ENCODE data around the gene FPR1. TPM values are rescaled to one million over a fixed set of nuclear protein-coding genes. Genes with fewer than 3 reads are reported as not detected.

Gene FPR1, protein sequence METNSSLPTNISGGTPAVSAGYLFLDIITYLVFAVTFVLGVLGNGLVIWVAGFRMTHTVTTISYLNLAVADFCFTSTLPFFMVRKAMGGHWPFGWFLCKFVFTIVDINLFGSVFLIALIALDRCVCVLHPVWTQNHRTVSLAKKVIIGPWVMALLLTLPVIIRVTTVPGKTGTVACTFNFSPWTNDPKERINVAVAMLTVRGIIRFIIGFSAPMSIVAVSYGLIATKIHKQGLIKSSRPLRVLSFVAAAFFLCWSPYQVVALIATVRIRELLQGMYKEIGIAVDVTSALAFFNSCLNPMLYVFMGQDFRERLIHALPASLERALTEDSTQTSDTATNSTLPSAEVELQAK
- total RNA-seq = not detected in 2 replicates

DNA sequence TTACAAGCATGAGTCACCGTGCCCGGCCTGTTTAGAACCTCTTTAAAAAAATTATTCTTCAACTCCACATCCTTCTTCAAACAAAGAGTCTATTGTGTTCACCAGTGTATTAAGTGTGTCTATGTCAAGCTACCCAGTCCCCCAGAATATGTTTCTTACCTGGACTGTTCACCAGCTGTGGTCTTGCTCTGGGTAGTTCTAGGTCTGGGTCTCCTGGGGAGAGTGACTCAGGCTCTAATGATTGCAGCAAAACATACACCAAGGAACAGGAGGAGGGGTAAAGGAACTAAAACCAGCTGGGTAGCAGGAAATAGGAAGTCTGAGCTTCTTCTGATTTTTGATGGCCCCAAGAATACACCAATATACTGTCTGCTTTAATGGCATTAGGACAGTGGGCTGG is at the start of gene FPR1:
Gene FPR1, minus strand, starts transcription at position 224 of the 400 bp plus-strand sequence. CDS start 4,884 bp downstream, outside the sequence.
- Mint-ChIP-seq H3K27ac (no peak within 1 kb of the TSS), H3K4me3 (ENCODE audit: low read depth) (no peak within 1 kb of the TSS), H3K27me3 (ENCODE audit: low read depth) (no peaks in the 10 kb centered on the region), H3K36me3 (ENCODE audit: low read depth) (no peaks in the 10 kb centered on the region), H3K4me1 (ENCODE audit: low read depth) (no peaks in the 10 kb centered on the region), H3K9me3 (peaks cover 22% of the 10 kb centered on the region)
- intact Hi-C loops (cut with micrococcal nuclease) = no loop called here
- DNase-seq (ENCODE audit: low spot score) = no peak

DNA sequence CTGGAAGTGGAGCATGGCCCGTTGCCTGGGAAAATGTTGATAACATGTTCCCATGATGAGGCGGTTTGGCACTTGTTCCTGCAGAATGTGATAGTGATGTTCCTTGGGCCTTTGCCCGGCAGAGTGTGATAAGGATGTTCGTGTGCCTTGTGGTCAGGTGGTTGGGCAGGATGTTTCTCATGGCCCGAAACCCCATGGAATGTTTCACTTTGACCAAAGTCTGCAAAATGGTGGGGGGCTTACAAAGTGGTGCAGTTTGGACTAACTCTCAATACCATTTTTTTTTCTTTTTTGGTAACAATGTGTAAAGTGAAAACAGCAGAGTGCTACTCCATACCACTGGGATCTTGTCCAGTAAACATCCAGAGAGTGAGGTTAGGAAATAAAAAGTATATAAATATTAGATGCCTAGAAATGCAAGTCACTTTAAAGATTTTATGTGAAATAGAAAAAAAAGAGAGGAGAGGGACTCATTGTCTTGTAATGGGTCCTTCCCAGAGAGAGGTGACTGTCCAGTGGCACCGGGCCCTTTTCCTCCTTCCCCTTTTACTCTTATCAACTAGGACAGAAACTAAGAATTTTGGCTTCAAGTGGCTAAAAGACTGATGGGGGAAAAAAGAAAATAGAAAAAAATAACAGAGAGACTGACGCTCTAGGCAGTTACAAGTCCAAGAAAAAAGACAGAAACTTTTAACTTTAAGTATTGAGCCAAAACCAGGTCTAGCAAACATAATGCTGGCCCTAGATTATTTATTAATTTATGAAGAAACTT is 49.0 kb upstream of the FPR1 start:
- no peaks in the 10 kb centered on the region for H3K4me1 Mint-ChIP-seq (ENCODE audit: low read depth)
- H3K27me3 Mint-ChIP-seq (ENCODE audit: low read depth) = no peaks in the 10 kb centered on the region
- H3K27ac Mint-ChIP-seq = no peak overlapping the region
- no peak overlapping the region for H3K4me3 Mint-ChIP-seq (ENCODE audit: low read depth)
- intact Hi-C loops (cut with micrococcal nuclease) = no loop called here
- no peak for DNase-seq (ENCODE audit: low spot score)
- H3K36me3 Mint-ChIP-seq (ENCODE audit: low read depth) = no peaks in the 10 kb centered on the region
- H3K9me3 Mint-ChIP-seq = peaks cover 51% of the 10 kb centered on the region

DNA sequence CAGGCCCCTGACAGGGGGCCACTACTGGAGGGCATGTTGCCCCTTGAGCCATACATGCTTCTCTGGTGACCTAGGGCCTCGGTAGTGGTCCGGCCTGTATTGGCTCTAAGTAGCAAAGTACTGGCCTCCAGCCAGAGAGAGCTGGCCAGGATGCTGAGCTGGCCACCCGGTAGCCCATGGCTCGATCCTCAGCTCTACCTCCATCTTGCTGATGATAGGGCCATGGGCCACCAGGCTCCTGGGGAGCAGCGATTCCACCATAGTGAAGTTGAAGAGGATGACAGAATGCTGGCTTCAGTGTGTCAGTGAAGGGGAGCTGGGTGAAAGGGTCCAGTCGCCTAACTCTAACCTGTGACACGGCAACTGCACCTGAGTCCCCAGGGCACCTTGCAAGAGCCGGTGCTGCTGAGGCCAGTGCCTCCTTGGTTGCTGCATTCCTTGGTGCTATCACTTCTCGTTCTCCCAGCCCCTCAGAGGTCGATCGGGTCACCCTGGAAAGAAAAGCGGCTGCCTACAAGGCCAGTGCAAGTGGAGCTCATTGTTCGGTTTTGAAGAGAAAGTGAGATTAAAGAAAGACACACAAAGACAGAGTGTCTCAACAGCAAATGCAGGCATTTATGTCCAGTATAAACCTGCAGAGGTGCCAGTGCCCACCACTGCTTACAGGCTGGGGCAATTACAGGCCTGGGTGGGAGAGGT is 48.2 kb upstream of the FPR1 start:
- Mint-ChIP-seq H3K27me3 (ENCODE audit: low read depth) (no peaks in the 10 kb centered on the region), H3K4me3 (ENCODE audit: low read depth) (no peak overlapping the region), H3K4me1 (ENCODE audit: low read depth) (no peaks in the 10 kb centered on the region), H3K27ac (no peak overlapping the region), H3K9me3 (peaks cover 54% of the 10 kb centered on the region), H3K36me3 (ENCODE audit: low read depth) (no peaks in the 10 kb centered on the region)
- DNase-seq (ENCODE audit: low spot score) = no peak
- intact Hi-C loops (cut with micrococcal nuclease) = no loop called here

DNA sequence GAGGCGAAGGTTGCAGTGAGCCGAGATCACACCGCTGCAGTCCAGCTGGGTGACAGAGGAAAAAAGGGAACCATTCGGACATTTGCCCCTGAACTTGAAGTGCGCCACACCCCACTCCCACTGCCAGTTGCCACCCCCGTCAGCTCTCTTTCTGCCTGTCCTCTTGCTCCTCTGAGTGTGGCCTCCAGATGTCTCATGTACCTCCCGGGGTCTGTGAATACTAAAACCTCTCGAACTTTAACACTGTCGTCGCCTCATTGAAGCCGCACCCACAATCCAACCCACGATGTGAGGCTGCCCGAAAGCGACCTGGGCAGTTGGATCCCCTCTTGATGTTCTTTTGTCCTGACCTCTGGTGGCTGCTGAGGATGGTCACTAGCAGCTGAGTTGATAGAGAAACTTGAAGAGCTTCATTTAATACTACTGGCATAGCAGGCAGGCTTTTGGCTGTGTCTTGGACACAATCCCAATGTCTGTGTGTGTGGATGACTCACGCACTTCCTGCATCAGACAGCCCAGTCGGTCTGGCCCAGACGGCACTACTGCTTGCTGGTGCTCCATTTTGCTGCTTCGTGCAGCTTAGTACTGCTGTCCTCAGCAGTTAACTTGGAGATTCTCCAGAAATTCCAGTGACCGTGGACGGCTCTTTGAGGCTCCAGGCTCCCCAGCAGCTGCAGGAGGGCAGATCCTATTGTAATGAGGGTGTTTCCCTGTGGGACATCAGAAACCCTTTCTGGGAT is 47.5 kb upstream of the FPR1 start:
- Mint-ChIP-seq H3K9me3 (peaks cover 55% of the 10 kb centered on the region), H3K4me3 (ENCODE audit: low read depth) (no peak overlapping the region), H3K4me1 (ENCODE audit: low read depth) (no peaks in the 10 kb centered on the region), H3K27me3 (ENCODE audit: low read depth) (no peaks in the 10 kb centered on the region), H3K27ac (no peak overlapping the region), H3K36me3 (ENCODE audit: low read depth) (no peaks in the 10 kb centered on the region)
- intact Hi-C loops (cut with micrococcal nuclease) = no loop called here
- DNase-seq (ENCODE audit: low spot score) = no peak

DNA sequence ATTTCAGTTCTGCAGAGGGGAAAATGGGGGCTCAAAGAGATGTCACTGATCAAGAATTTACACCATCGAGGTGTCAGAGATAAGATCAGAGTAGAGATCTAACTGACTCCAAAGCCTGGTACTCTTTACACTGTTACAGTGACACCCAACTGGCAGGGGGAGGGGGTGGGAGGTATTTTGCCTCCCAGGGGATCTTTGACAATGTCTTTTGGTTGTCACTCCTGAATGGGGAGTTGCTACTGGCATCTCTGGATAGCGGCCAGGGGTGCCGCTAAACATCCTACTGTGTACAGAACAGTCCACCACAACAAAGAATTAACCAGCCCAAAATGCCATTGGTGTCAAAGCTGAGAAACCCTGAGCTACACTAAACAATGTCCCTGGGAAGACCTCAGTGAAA is 46.4 kb upstream of the FPR1 start:
- Mint-ChIP-seq H3K36me3 (ENCODE audit: low read depth) (no peaks in the 10 kb centered on the region), H3K4me1 (ENCODE audit: low read depth) (no peaks in the 10 kb centered on the region), H3K27ac (no peak overlapping the region), H3K4me3 (ENCODE audit: low read depth) (no peak overlapping the region), H3K9me3 (peaks cover 57% of the 10 kb centered on the region), H3K27me3 (ENCODE audit: low read depth) (no peaks in the 10 kb centered on the region)
- no peak for DNase-seq (ENCODE audit: low spot score)
- intact Hi-C loops (cut with micrococcal nuclease) = no loop called here

DNA sequence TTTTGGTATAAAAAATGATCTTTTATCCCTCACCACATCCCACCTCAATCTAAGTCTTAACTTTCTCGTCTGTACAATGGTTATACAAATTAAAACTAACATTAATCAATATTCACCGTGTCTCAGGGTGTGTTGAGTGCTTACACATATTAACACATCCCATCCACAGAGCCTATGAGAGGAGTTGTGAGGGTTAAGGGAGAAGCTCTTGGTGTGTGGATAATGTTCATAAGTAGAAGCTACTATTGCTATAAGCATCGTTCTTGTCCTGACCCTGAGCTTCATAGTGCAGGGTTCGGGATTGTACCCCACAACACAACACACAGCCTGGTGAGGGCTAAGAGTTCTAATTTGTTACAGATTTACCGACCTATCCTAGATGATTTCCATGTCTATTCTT is 45.8 kb upstream of the FPR1 start:
- Mint-ChIP-seq H3K36me3 (ENCODE audit: low read depth) (no peaks in the 10 kb centered on the region), H3K27me3 (ENCODE audit: low read depth) (no peaks in the 10 kb centered on the region), H3K9me3 (peaks cover 59% of the 10 kb centered on the region), H3K27ac (no peak overlapping the region), H3K4me3 (ENCODE audit: low read depth) (no peak overlapping the region), H3K4me1 (ENCODE audit: low read depth) (no peaks in the 10 kb centered on the region)
- no peak for DNase-seq (ENCODE audit: low spot score)
- intact Hi-C loops (cut with micrococcal nuclease) = no loop called here

DNA sequence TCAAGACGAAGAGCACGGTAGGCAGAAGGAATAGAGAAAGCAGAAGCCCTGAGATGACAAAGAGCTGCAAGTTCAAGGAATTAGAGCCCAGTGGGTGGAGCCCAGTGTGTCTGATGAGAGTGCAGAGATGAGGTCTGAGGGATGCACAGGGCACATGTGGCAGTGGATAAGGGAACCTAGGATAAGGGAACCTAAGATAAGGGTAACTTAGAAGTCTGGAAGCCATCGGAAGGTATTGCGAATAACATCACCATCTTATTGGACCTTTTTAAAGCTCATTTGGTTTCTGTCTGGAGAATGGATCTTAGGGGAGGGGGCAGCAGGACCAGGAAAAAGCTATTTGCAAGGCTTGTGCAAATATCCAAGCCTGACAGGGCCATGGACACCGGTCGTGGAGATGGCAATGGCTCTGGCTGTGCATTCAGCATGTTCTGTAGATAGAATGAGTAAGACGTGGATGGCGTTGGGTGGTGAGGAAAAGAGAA is 44.6 kb upstream of the FPR1 start:
- Mint-ChIP-seq H3K27me3 (ENCODE audit: low read depth) (no peaks in the 10 kb centered on the region), H3K4me3 (ENCODE audit: low read depth) (no peak overlapping the region), H3K4me1 (ENCODE audit: low read depth) (no peaks in the 10 kb centered on the region), H3K36me3 (ENCODE audit: low read depth) (no peaks in the 10 kb centered on the region), H3K27ac (no peak overlapping the region), H3K9me3 (peaks cover 60% of the 10 kb centered on the region)
- intact Hi-C loops (cut with micrococcal nuclease) = no loop called here
- DNase-seq (ENCODE audit: low spot score) = no peak

DNA sequence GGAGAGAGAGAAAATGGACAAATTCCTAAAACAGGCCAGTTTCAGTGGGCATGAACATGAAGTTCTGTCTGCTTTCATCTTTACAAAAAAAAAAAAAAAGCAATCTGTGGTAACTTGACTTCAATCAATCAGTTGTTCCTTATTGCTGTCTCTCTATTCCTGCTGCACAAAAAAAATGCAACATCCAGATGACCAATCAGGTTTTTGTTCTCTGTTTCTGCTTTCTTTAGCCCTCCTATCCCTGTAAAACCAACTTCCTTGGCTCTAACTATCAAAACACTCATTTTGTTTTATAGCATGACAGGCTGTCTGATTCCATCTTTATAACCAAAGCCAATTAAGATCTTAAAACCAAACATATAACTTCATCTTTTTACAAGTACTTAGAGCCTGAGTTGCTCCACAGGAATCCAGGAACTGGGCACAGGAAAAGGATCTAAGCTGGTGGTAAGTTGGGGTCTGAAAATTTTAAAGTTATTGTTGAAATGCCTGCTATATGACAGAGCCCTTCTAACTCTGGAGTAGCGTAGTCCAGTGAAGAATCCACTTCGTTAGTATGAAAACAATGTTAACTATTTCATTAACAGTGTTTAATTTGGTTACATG is 43.3 kb upstream of the FPR1 start, which contains the start of gene FPR3:
Gene FPR3, plus strand, starts transcription at position 273 of the 606 bp plus-strand sequence. CDS start 28,592 bp downstream, outside the sequence.
- Mint-ChIP-seq H3K4me3 (ENCODE audit: low read depth) (no peak within 1 kb of the TSS), H3K36me3 (ENCODE audit: low read depth) (no peaks in the 10 kb centered on the region), H3K27ac (no peak within 1 kb of the TSS), H3K4me1 (ENCODE audit: low read depth) (no peaks in the 10 kb centered on the region), H3K27me3 (ENCODE audit: low read depth) (no peaks in the 10 kb centered on the region), H3K9me3 (peaks cover 58% of the 10 kb centered on the region)
- intact Hi-C loops (cut with micrococcal nuclease) = no loop called here
- DNase-seq (ENCODE audit: low spot score) = no peak

DNA sequence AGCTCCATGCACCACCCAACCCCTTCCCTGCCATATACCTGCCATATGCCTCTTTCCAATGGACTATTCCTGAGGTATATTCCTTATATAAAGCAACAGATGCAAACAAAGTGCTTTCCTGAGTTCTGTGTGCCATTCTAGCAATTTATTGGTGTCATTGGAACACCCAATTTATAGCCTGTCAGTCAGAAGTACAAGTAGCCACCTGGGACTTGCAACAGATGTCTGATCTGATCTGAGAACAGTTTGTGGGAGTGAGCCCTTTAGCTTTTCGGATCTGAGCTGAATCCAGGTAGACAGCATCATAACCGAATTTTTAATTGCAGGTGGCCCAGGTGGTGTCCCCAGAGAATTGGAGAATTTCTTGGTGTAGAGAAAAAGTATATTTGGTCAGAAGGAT is 42.3 kb upstream of the FPR1 start:
- intact Hi-C loops (cut with micrococcal nuclease) = no loop called here
- H3K4me3 Mint-ChIP-seq (ENCODE audit: low read depth) = no peak overlapping the region
- H3K4me1 Mint-ChIP-seq (ENCODE audit: low read depth) = no peaks in the 10 kb centered on the region
- no peaks in the 10 kb centered on the region for H3K36me3 Mint-ChIP-seq (ENCODE audit: low read depth)
- peaks cover 55% of the 10 kb centered on the region for H3K9me3 Mint-ChIP-seq
- H3K27ac Mint-ChIP-seq = no peak overlapping the region
- no peak for DNase-seq (ENCODE audit: low spot score)
- H3K27me3 Mint-ChIP-seq (ENCODE audit: low read depth) = no peaks in the 10 kb centered on the region

DNA sequence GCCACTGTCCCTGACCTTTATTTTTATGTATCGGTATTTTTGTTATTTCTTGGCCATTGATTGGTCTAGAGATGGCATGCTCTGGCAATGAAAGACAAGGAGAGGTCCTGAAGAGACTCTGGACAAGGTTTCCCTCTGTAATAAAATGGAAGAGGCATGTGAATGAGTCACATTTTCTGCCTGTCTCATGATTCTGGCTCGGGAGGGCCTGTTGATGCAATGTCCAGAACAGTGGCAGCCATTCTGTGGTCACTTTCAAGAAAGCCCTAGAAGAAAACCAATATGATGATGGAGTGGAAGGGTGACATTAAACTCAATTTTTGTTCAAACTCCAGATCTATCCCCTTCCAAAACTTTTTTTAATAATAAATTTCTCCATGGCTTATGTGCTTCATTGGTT is 41.3 kb upstream of the FPR1 start:
- DNase-seq (ENCODE audit: low spot score) = no peak
- H3K9me3 Mint-ChIP-seq = peaks cover 53% of the 10 kb centered on the region
- intact Hi-C loops (cut with micrococcal nuclease) = no loop called here
- H3K4me1 Mint-ChIP-seq (ENCODE audit: low read depth) = no peaks in the 10 kb centered on the region
- no peak overlapping the region for H3K4me3 Mint-ChIP-seq (ENCODE audit: low read depth)
- no peaks in the 10 kb centered on the region for H3K27me3 Mint-ChIP-seq (ENCODE audit: low read depth)
- H3K27ac Mint-ChIP-seq = no peak overlapping the region
- H3K36me3 Mint-ChIP-seq (ENCODE audit: low read depth) = no peaks in the 10 kb centered on the region

DNA sequence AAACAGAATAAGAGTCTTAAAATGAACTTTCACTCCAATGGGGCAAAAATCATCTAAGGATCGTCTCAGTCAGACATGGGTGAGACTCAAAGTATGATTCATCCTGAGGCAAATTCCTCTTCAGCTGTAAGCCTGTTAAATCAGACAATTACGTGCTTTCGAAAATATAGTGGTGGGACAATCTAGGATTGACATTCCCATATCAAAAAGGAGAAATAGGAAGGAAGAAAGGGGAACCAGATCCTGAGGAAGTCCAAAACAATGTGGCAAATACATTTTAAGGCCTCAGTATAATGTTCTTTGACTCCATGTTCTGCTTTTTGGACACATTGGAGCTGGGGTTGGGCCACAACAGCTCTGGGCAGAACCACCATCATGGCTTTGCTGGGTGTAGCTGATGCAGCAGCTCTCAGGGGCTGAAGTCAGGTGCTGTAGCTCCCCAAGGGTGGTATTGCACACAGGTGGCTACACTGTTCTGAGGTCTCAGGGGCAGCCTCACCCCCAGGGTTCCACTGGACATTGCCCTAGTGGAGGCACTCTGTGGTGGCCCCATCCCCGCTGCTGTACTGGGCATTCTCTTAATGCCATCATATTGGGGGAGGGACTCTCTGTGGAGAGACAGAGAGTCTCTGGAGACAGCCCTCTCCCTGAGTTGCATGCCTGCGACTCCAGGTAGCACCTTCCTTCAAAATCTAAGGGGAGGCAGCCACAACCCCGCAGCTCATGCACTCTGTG is 37.5 kb upstream of the FPR1 start:
- Mint-ChIP-seq H3K4me3 (ENCODE audit: low read depth) (no peak overlapping the region), H3K9me3 (peaks cover 37% of the 10 kb centered on the region), H3K4me1 (ENCODE audit: low read depth) (no peaks in the 10 kb centered on the region), H3K27ac (no peak overlapping the region), H3K36me3 (ENCODE audit: low read depth) (peaks cover 3% of the 10 kb centered on the region), H3K27me3 (ENCODE audit: low read depth) (no peaks in the 10 kb centered on the region)
- no peak for DNase-seq (ENCODE audit: low spot score)
- intact Hi-C loops (cut with micrococcal nuclease) = no loop called here
